GM18870 (cell line): ENCODE results near the gene UBE2G2.

Experiments used
- ATAC-seq: cut with Tn5 transposase; IDR thresholded peaks from one replicate; pipeline ENCODE4 v1.9.1; 2021; ENCODE audit warnings: moderate library complexity; ENCODE audit not compliant: unreplicated experiment

UBE2G2 gene

GRCh38 chr21:44766818-44767354 lies 34.7 kb downstream of the UBE2G2 start:
- ATAC-seq = no peak

- no peak for ATAC-seq
Measured at GRCh38 chr21:44766014-44766817, 35.4 kb downstream of the UBE2G2 start.

GRCh38 chr21:44765231-44766013 lies 36.2 kb downstream of the UBE2G2 start:
- ATAC-seq = no peak

GRCh38 chr21:44764319-44765230 lies 37.0 kb downstream of the UBE2G2 start:
- ATAC-seq = no peak

GRCh38 chr21:44763451-44764318 lies 37.9 kb downstream of the UBE2G2 start:
- ATAC-seq = no peak

- no peak for ATAC-seq
Measured at GRCh38 chr21:44763050-44763378, 38.6 kb downstream of the UBE2G2 start.

GRCh38 chr21:44762221-44763049 lies 39.2 kb downstream of the UBE2G2 start:
- no peak for ATAC-seq

GRCh38 chr21:44761747-44762208 lies 39.8 kb downstream of the UBE2G2 start:
- no peak for ATAC-seq

- no peak for ATAC-seq
Measured at GRCh38 chr21:44761011-44761729, 40.5 kb downstream of the UBE2G2 start.

- no peak for ATAC-seq
Measured at GRCh38 chr21:44760376-44760775, 41.2 kb downstream of the UBE2G2 start.

- no peak for ATAC-seq
Measured at GRCh38 chr21:44759628-44760285, 41.9 kb downstream of the UBE2G2 start.

- no peak for ATAC-seq
Measured at GRCh38 chr21:44758781-44759627, 42.6 kb downstream of the UBE2G2 start.

- no peak for ATAC-seq
Measured at GRCh38 chr21:44758141-44758561, 43.5 kb downstream of the UBE2G2 start.

- no peak for ATAC-seq
Measured at GRCh38 chr21:44757731-44758130, 43.9 kb downstream of the UBE2G2 start.

- no peak for ATAC-seq
Measured at GRCh38 chr21:44756423-44757185, 45.0 kb downstream of the UBE2G2 start.

- no peak for ATAC-seq
Measured at GRCh38 chr21:44755227-44755626, 46.4 kb downstream of the UBE2G2 start.
